Ovary (tissue), 9 donors: ENCODE measurements around the gene EPB41L4B. TPM values are rescaled to one million over a fixed set of nuclear protein-coding genes. Genes with fewer than 3 reads are reported as not detected.

ENCODE experiments used
- DNase-seq, 5 donors: peaks; one replicate each; pipeline ENCODE4 v3.0.0-alpha.2; 2019 to 2020
- H3K27ac ChIP-seq, 2 donors: fragments of 200-600 bp; one replicate each; pipeline versions ENCODE4 v1.5.1 to v1.8.0; 2019 to 2022
- H3K27me3 ChIP-seq: fragments of 200-600 bp; one replicate; pipeline ENCODE4 v1.8.0; 2022
- H3K36me3 ChIP-seq: fragments of 200-600 bp; sonication (generic); one replicate; pipeline ENCODE4 v1.5.1; 2019
- H3K4me1 ChIP-seq: one replicate; pipeline ENCODE4 v1.8.1; 2013; ENCODE audit warnings: mild to moderate bottlenecking, moderate library complexity; ENCODE audit not compliant: insufficient read depth
- H3K4me3 ChIP-seq: fragments of 200-600 bp; sonication (generic); one replicate; pipeline ENCODE4 v1.5.1; 2017
- H3K9me3 ChIP-seq, 2 donors: fragments of 200-600 bp in 1 of 2; sonication (generic) in 1 of 2; one replicate each; pipeline versions ENCODE4 v1.5.1 to v1.8.1; 2013 to 2019; ENCODE audit warnings: mild to moderate bottlenecking in 1 of 2, moderate library complexity in 1 of 2
- EP300 ChIP-seq: sonication (generic); formaldehyde crosslinking; IDR thresholded peaks from one replicate; pipeline ENCODE4 v1.6.1; 2017; ENCODE audit warnings: antibody characterized with exemption
- POLR2A ChIP-seq: fragments of 450-650 bp; IDR thresholded peaks from one replicate; pipeline ENCODE4 v1.6.1; 2017; ENCODE audit warnings: antibody characterized with exemption, mild to moderate bottlenecking, moderate library complexity
- WGBS, 3 donors: extraction: QIAGEN DNeasy Blood & Tissue Kit in 1 of 3; methylation state at CpG; one replicate each; pipeline versions ENCODE4 v1.1.5 to v1.1.7; 2013 to 2017; 5-methylcytosine and 5-hydroxymethylcytosine counted together
- intact Hi-C, 4 donors: fragments of 100-400 bp; cut with DNase I; formaldehyde crosslinking; loops; one replicate each; pipeline versions ENCODE4 v1.11.0 to v1.15.1; 2022 to 2023
- polyA plus RNA-seq, 2 donors: library from polyadenylated mRNA; stranded (reverse); fragments of 200-250 nt in 1 of 2; fragments of 350-450 nt in 1 of 2; fragmentation: Illumina TruSeq in 1 of 2; extraction: RNeasy Lipid Tissue Mini Kit (QIAGEN cat#74804) in 1 of 2; gene quantifications; one replicate each; pipeline ENCODE4 v1.2.3, GENCODE V29; 2013 to 2014
- total RNA-seq, 7 donors: library from RNA; depleted of rRNA in 2 of 7; stranded (reverse); fragments of >200 nt in 2 of 7; fragmentation: NEBNext Ultra II Directional in 3 of 7; extraction: Animal tissue kit (Norgen Biotek cat#: 25700) in 3 of 7; gene quantifications; one replicate each; pipeline versions ENCODE4 v1.1.0 to v1.2.4, GENCODE V29; 2016 to 2023
- TF ChIP-seq, protein P1 (sequence below), 3 donors: fragments of 450-650 bp in 2 of 3; fragments of 200-600 bp in 1 of 3; IDR thresholded peaks; one replicate each; pipeline versions ENCODE4 v1.5.1 to v1.8.0; 2016 to 2022; ENCODE audit warnings: antibody characterized with exemption in 3 of 3, mild to moderate bottlenecking in 1 of 3
- donor health status: DM: no; HTN: no; CAD: no; lungs with moderate emphysema.
- donor health status: DM: no; HTN: no; CAD: no.
- donor health status: Bipolar disorder and iron deficiency.
- donor health status: DM: yes; HTN: yes; CAD: no.
- donor health status: DM: no; HTN: no; CAD: no.
- donor health status: DM: yes; HTN: yes; CAD: no.

Gene EPB41L4B
- total and polyA plus RNA-seq, 9 donors: 8.3 to 34.3 (median 14.0) TPM

DNA sequence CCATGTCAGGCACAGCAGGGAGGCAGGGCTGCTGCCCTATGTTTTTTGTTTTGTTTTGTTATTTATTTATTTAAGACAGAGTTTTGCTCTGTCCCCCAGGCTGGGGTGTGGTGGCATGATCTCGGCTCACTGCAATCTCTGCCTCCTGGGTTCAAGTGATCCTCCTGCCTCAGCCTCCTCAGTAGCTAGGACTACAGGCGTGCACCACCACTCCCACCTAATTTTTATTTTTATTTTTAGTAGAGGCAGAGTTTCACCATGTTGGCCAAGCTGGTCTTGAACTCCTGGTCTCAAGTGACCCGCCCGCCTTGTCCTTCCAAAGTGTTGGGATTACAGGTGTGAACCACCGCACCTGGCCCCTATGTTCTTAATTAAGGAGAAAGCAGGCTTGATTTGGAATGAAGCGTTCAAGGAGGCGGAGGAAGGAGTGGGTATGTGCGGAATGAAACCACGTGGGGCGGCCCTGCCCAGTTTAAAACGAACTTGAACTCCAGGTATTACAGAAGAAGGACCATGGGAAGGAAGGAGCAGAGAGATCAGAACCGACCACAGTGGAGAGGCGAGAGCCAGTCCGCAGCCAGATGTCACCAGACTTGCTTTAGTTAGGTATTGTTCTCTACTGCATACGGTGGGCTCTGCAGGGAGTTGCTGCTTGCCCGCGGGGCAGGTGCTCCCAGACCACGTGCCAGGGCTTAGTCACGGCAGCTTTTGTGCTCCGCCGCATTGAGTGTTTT is 34.9 kb upstream of the EPB41L4B start:
- TF ChIP-seq POLR2A: no peak
- TF ChIP-seq, protein P1, sequence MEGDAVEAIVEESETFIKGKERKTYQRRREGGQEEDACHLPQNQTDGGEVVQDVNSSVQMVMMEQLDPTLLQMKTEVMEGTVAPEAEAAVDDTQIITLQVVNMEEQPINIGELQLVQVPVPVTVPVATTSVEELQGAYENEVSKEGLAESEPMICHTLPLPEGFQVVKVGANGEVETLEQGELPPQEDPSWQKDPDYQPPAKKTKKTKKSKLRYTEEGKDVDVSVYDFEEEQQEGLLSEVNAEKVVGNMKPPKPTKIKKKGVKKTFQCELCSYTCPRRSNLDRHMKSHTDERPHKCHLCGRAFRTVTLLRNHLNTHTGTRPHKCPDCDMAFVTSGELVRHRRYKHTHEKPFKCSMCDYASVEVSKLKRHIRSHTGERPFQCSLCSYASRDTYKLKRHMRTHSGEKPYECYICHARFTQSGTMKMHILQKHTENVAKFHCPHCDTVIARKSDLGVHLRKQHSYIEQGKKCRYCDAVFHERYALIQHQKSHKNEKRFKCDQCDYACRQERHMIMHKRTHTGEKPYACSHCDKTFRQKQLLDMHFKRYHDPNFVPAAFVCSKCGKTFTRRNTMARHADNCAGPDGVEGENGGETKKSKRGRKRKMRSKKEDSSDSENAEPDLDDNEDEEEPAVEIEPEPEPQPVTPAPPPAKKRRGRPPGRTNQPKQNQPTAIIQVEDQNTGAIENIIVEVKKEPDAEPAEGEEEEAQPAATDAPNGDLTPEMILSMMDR (IDR thresholded peaks at IDR 0.05): no peak
- no peak for TF ChIP-seq EP300
- Histone ChIP-seq H3K27ac (no peak overlapping the region), H3K4me1 (no peaks in the 10 kb centered on the region), H3K9me3 (no peaks in the 10 kb centered on the region), H3K4me3 (no peak overlapping the region), H3K27me3 (no peaks in the 10 kb centered on the region), H3K36me3 (no peaks in the 10 kb centered on the region)
- no peak for DNase-seq
- 81 to 85% (median 84%) methylated on average over 21 of the region's 21 CpGs for WGBS, 3 donors
- intact Hi-C loops: no loop called here

DNA sequence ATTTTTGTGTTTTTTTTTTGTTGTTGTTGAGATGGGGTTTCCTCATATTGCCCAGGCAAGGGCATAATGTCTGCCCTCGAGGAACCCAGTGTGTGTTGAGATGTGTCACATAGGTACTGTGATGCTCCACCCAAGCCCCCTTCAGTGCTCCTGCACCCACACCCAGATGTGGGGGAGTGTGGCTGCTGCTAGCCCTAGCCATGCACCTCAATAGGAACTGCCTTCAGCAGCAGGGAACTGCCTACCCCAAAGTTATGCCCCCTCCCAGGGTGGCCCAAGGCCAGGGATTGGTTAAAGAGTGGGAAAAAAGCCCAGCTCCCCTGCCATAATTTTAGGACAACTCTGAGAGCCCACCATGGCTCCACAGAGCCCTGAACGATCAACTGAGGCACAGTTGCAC is 33.3 kb upstream of the EPB41L4B start:
- Histone ChIP-seq H3K4me1 (no peaks in the 10 kb centered on the region), H3K9me3 (no peaks in the 10 kb centered on the region), H3K27me3 (no peaks in the 10 kb centered on the region), H3K36me3 (no peaks in the 10 kb centered on the region), H3K4me3 (no peak overlapping the region), H3K27ac (no peak overlapping the region)
- intact Hi-C loops: no loop called here
- no peak for DNase-seq
- TF ChIP-seq, protein P1 (IDR thresholded peaks at IDR 0.05): no peak
- TF ChIP-seq EP300: no peak
- no peak for TF ChIP-seq POLR2A
- 65 to 85% (median 74%) methylated on average over 2 of the region's 2 CpGs for WGBS, 3 donors

DNA sequence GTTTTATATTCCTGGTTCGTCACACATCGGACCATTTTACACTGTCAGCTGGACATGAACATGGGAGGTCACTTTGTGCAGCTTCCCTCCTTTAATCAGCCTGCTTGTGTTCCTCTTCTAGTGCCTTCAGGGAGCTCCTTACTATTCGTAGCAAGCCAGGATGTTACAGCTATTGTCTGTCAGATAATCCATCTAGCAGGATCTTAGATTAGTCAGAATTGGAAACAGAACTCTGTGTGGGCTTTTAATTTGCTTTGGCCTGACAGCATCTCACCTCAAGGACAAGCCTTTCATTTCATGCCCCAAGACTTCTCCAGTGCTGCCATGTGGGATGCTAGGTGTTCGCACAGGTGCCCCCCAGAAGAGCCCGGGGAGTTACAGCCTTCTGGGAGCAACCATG is 30.2 kb upstream of the EPB41L4B start:
- Histone ChIP-seq H3K4me1 (no peaks in the 10 kb centered on the region), H3K27ac (no peak overlapping the region), H3K36me3 (no peaks in the 10 kb centered on the region), H3K9me3 (no peaks in the 10 kb centered on the region), H3K4me3 (no peak overlapping the region), H3K27me3 (no peaks in the 10 kb centered on the region)
- TF ChIP-seq, protein P1 (IDR thresholded peaks at IDR 0.05): no peak
- no peak for TF ChIP-seq POLR2A
- no peak for TF ChIP-seq EP300
- DNase-seq: no peak
- intact Hi-C loops: no loop called here
- WGBS, 3 donors: 68 to 73% (median 70%) methylated on average over 5 of the region's 5 CpGs

DNA sequence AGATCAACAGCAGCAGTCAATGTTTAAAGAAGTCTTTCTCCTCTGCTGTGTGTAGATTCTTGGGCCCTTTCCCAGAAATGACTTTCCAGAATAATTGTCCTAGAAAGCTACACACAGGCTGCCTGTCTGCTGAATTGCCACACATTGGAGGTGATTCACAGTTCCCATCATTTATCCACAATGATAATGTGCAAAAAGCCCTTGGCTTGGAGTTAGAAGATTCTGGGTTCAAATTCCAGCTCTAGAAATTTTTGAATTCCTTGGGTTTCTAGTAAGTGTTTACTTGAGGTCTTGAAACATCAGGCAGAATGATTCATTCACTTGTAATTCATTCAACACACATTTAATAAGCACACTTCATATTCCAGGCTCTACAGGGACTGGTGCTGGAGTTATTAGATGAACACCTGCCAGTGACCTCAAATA is 28.6 kb upstream of the EPB41L4B start:
- H3K4me3 ChIP-seq: no peak overlapping the region
- intact Hi-C loops: no loop called here
- no peaks in the 10 kb centered on the region for H3K36me3 ChIP-seq
- no peak for DNase-seq
- no peaks in the 10 kb centered on the region for H3K4me1 ChIP-seq
- H3K27me3 ChIP-seq: no peaks in the 10 kb centered on the region
- no peaks in the 10 kb centered on the region for H3K9me3 ChIP-seq
- H3K27ac ChIP-seq: no peak overlapping the region
- TF ChIP-seq POLR2A (no peak), EP300 (no peak)
- TF ChIP-seq, protein P1 (IDR thresholded peaks at IDR 0.05): no peak
